ENCODE results near the gene NBEA.

The NBEA gene

GRCh38 chr13:35561540-35561939 lies 619.5 kb downstream of the NBEA start:
- no peak for TF ChIP-seq JUND (IDR thresholded peaks at IDR 0.05; ENCODE audit: low read depth)
- in situ Hi-C loops (cut with HindIII; ENCODE audit: low pct_unique_long_range_greater_than_20kb, low sequenced_read_pairs), result no loop called here

GRCh38 chr13:35565273-35565672 lies 623.2 kb downstream of the NBEA start:
- in situ Hi-C loops (cut with HindIII; ENCODE audit: low pct_unique_long_range_greater_than_20kb, low sequenced_read_pairs), result no loop called here
- TF ChIP-seq JUND (IDR thresholded peaks at IDR 0.05; ENCODE audit: low read depth), result no peak
- no peak for DNase-seq (ENCODE audit: low read depth in 1 of 2, low spot score in 1 of 2)

More at GRCh38 chr13:35561540-35561939, 619.5 kb downstream of the NBEA start:
- no peak for DNase-seq (ENCODE audit: low read depth in 1 of 2, low spot score in 1 of 2)

- in situ Hi-C loops (cut with HindIII; ENCODE audit: low pct_unique_long_range_greater_than_20kb, low sequenced_read_pairs), result no loop called here
- no peak for DNase-seq (ENCODE audit: low read depth in 1 of 2, low spot score in 1 of 2)
- TF ChIP-seq JUND (IDR thresholded peaks at IDR 0.05; ENCODE audit: low read depth), result no peak
Measured at GRCh38 chr13:35566340-35566739, 624.3 kb downstream of the NBEA start.

- TF ChIP-seq JUND (IDR thresholded peaks at IDR 0.05; ENCODE audit: low read depth), result no peak
- in situ Hi-C loops (cut with HindIII; ENCODE audit: low pct_unique_long_range_greater_than_20kb, low sequenced_read_pairs), result no loop called here
- no peak for DNase-seq (ENCODE audit: low read depth in 1 of 2, low spot score in 1 of 2)
Measured at GRCh38 chr13:35567406-35567980, 625.4 kb downstream of the NBEA start.

- TF ChIP-seq JUND (IDR thresholded peaks at IDR 0.05; ENCODE audit: low read depth), result no peak
- in situ Hi-C loops (cut with HindIII; ENCODE audit: low pct_unique_long_range_greater_than_20kb, low sequenced_read_pairs), result no loop called here
- DNase-seq (ENCODE audit: low read depth in 1 of 2, low spot score in 1 of 2), result no peak
Measured at GRCh38 chr13:35573639-35574038, 631.6 kb downstream of the NBEA start.

- no peak for DNase-seq (ENCODE audit: low read depth in 1 of 2, low spot score in 1 of 2)
- no peak for TF ChIP-seq JUND (IDR thresholded peaks at IDR 0.05; ENCODE audit: low read depth)
- in situ Hi-C loops (cut with HindIII; ENCODE audit: low pct_unique_long_range_greater_than_20kb, low sequenced_read_pairs), result no loop called here
Measured at GRCh38 chr13:35592457-35592856, 650.4 kb downstream of the NBEA start.

GRCh38 chr13:35593651-35594050 lies 651.6 kb downstream of the NBEA start:
- no peak for TF ChIP-seq JUND (IDR thresholded peaks at IDR 0.05; ENCODE audit: low read depth)
- DNase-seq (ENCODE audit: low read depth in 1 of 2, low spot score in 1 of 2), result no peak
- in situ Hi-C loops (cut with HindIII; ENCODE audit: low pct_unique_long_range_greater_than_20kb, low sequenced_read_pairs), result no loop called here

- TF ChIP-seq JUND (IDR thresholded peaks at IDR 0.05; ENCODE audit: low read depth), result no peak
- DNase-seq (ENCODE audit: low read depth in 1 of 2, low spot score in 1 of 2), result no peak
- in situ Hi-C loops (cut with HindIII; ENCODE audit: low pct_unique_long_range_greater_than_20kb, low sequenced_read_pairs), result no loop called here
Measured at GRCh38 chr13:35594096-35594495, 652.0 kb downstream of the NBEA start.

- TF ChIP-seq JUND (IDR thresholded peaks at IDR 0.05; ENCODE audit: low read depth), result no peak
- in situ Hi-C loops (cut with HindIII; ENCODE audit: low pct_unique_long_range_greater_than_20kb, low sequenced_read_pairs), result no loop called here
- DNase-seq (ENCODE audit: low read depth in 1 of 2, low spot score in 1 of 2), result no peak
Measured at GRCh38 chr13:35595181-35595580, 653.1 kb downstream of the NBEA start.

GRCh38 chr13:35596321-35597030 lies 654.4 kb downstream of the NBEA start:
- DNase-seq (ENCODE audit: low read depth in 1 of 2, low spot score in 1 of 2), result no peak
- TF ChIP-seq JUND (IDR thresholded peaks at IDR 0.05; ENCODE audit: low read depth), result no peak
- in situ Hi-C loops (cut with HindIII; ENCODE audit: low pct_unique_long_range_greater_than_20kb, low sequenced_read_pairs), result no loop called here

- no peak for TF ChIP-seq JUND (IDR thresholded peaks at IDR 0.05; ENCODE audit: low read depth)
- in situ Hi-C loops (cut with HindIII; ENCODE audit: low pct_unique_long_range_greater_than_20kb, low sequenced_read_pairs), result no loop called here
- DNase-seq (ENCODE audit: low read depth in 1 of 2, low spot score in 1 of 2), result no peak
Measured at GRCh38 chr13:35597451-35597850, 655.4 kb downstream of the NBEA start.

- in situ Hi-C loops (cut with HindIII; ENCODE audit: low pct_unique_long_range_greater_than_20kb, low sequenced_read_pairs), result no loop called here
- no peak for DNase-seq (ENCODE audit: low read depth in 1 of 2, low spot score in 1 of 2)
- no peak for TF ChIP-seq JUND (IDR thresholded peaks at IDR 0.05; ENCODE audit: low read depth)
Measured at GRCh38 chr13:35598233-35598632, 656.2 kb downstream of the NBEA start.

- no peak for TF ChIP-seq JUND (IDR thresholded peaks at IDR 0.05; ENCODE audit: low read depth)
- no peak for DNase-seq (ENCODE audit: low read depth in 1 of 2, low spot score in 1 of 2)
- in situ Hi-C loops (cut with HindIII; ENCODE audit: low pct_unique_long_range_greater_than_20kb, low sequenced_read_pairs), result no loop called here
Measured at GRCh38 chr13:35598790-35599369, 656.8 kb downstream of the NBEA start.
